GM21447 (cell line): Measurements from ENCODE around the gene IL13.

Experiments
- ATAC-seq: cut with Tn5 transposase; IDR thresholded peaks from one replicate; pipeline ENCODE4 v1.9.1; 2021; ENCODE audit not compliant: unreplicated experiment

IL13 gene

GRCh38 chr5:132669966-132670882, 12.3 kb downstream of the IL13 start:
- ATAC-seq: no peak

- ATAC-seq: no peak
These were observed 13.0 kb downstream of the IL13 start for GRCh38 chr5:132671000-132671399.

- ATAC-seq: no peak
These were observed 15.5 kb downstream of the IL13 start for GRCh38 chr5:132673488-132673887.

- ATAC-seq: no peak
These were observed 16.1 kb downstream of the IL13 start, which contains the start of gene IL4 for GRCh38 chr5:132673939-132674630. Gene IL4 (plus strand): TSS chr5:132673989. CDS start chr5:132674051, 62 bp downstream.

- ATAC-seq: peak; percentile 86
These were observed 16.9 kb downstream of the IL13 start for GRCh38 chr5:132674671-132675506.

GRCh38 chr5:132675936-132676689, 18.1 kb downstream of the IL13 start:
- ATAC-seq: no peak

- no peak for ATAC-seq
These were observed 19.2 kb downstream of the IL13 start for GRCh38 chr5:132677191-132677590.

- ATAC-seq: no peak
These were observed 19.9 kb downstream of the IL13 start for GRCh38 chr5:132677682-132678400.

GRCh38 chr5:132678735-132679134, 20.8 kb downstream of the IL13 start:
- ATAC-seq: no peak

- ATAC-seq: no peak
These were observed 21.2 kb downstream of the IL13 start for GRCh38 chr5:132679166-132679565.

- ATAC-seq: no peak
These were observed 21.9 kb downstream of the IL13 start for GRCh38 chr5:132679717-132680380.

- ATAC-seq: no peak
These were observed 23.0 kb downstream of the IL13 start for GRCh38 chr5:132680780-132681475.

GRCh38 chr5:132681476-132681831, 23.5 kb downstream of the IL13 start:
- no peak for ATAC-seq

- ATAC-seq: no peak
These were observed 24.0 kb downstream of the IL13 start for GRCh38 chr5:132681983-132682382.

GRCh38 chr5:132684491-132684890, 26.5 kb downstream of the IL13 start:
- ATAC-seq: no peak

GRCh38 chr5:132684922-132685720, 27.1 kb downstream of the IL13 start:
- no peak for ATAC-seq

- ATAC-seq: no peak
These were observed 28.2 kb downstream of the IL13 start for GRCh38 chr5:132686193-132686592.

- ATAC-seq: peak; percentile 49
These were observed 30.0 kb downstream of the IL13 start for GRCh38 chr5:132687995-132688394.
